Keratinocyte (primary cell): ENCODE results near the gene SURF1. TPM values are rescaled to one million over a fixed set of nuclear protein-coding genes. Genes with fewer than 3 reads are reported as not detected.
"Not testable (repeated sequence)": the region's sequence is repeated elsewhere in the genome, so short reads cannot be mapped to it uniquely, and the experiment has no call there.

Experiments
- DNase-seq: peaks from one replicate; pipeline ENCODE4 v3.0.0-alpha.2; 2011; ENCODE audit warnings: low read depth, missing footprints, low spot score
- FAIRE-seq: peaks from 2 replicates; lab custom pipeline; 2011; peaks lifted over from hg19 to GRCh38; lab: Jason Lieb, UNC
- H2AFZ ChIP-seq: 2 replicates; pipeline ENCODE4 v1.6.0; 2012; ENCODE audit warnings: low read length, control low read depth, inconsistent platforms; ENCODE audit not compliant: control insufficient read depth
- H3K27ac ChIP-seq: 2 replicates; pipeline ENCODE4 v1.5.1; 2011; ENCODE audit warnings: low read length; ENCODE audit not compliant: control insufficient read depth, insufficient read depth
- H3K27me3 ChIP-seq: 3 replicates; pipeline ENCODE4 v1.6.0; 2011; ENCODE audit warnings: low read length; ENCODE audit not compliant: control insufficient read depth, insufficient read depth; ENCODE audit errors: extremely low read depth
- H3K36me3 ChIP-seq, 2 experiments: 2 replicates in 1 of 2; 3 replicates in 1 of 2; pipeline ENCODE4 v1.5.1; 2011; ENCODE audit warnings: low read length in 2 of 2, mild to moderate bottlenecking in 1 of 2; ENCODE audit not compliant: control insufficient read depth in 2 of 2, insufficient read depth in 2 of 2; ENCODE audit errors: extremely low read depth in 1 of 2
- H3K4me1 ChIP-seq: 3 replicates; pipeline ENCODE4 v1.5.1; 2011; ENCODE audit warnings: low read length; ENCODE audit not compliant: control insufficient read depth, insufficient read depth; ENCODE audit errors: extremely low read depth
- H3K4me2 ChIP-seq: 3 replicates; pipeline ENCODE4 v1.6.0; 2011; ENCODE audit warnings: low read depth, low read length; ENCODE audit not compliant: control insufficient read depth, insufficient read depth; ENCODE audit errors: extremely low read depth
- H3K4me3 ChIP-seq, 3 experiments: fragments of 200-600 bp in 1 of 3; sonication (generic) in 1 of 3; 2 replicates in 2 of 3; 3 replicates in 1 of 3; pipeline ENCODE4 v1.5.1; 2011 to 2016; ENCODE audit warnings: low read length in 3 of 3, mild to moderate bottlenecking in 3 of 3, control low read depth in 2 of 3, inconsistent platforms in 1 of 3, low read depth in 1 of 3, mixed read lengths in 1 of 3, mixed run types in 1 of 3, moderate library complexity in 1 of 3; ENCODE audit not compliant: control insufficient read depth in 2 of 3, insufficient read depth in 2 of 3; ENCODE audit errors: extremely low read depth in 1 of 3
- H3K79me2 ChIP-seq: 2 replicates; pipeline ENCODE4 v1.6.0; 2012; ENCODE audit warnings: low read length; ENCODE audit not compliant: control insufficient read depth, insufficient read depth
- H3K9ac ChIP-seq: 3 replicates; pipeline ENCODE4 v1.6.0; 2011; ENCODE audit warnings: low read length; ENCODE audit not compliant: control insufficient read depth, insufficient read depth; ENCODE audit errors: extremely low read depth
- H3K9me1 ChIP-seq: 3 replicates; pipeline ENCODE4 v1.6.0; 2011; ENCODE audit warnings: low read length; ENCODE audit not compliant: control insufficient read depth, insufficient read depth; ENCODE audit errors: extremely low read depth
- H3K9me3 ChIP-seq: 2 replicates; pipeline ENCODE4 v1.5.1; 2012; ENCODE audit warnings: low read depth, low read length; ENCODE audit not compliant: control insufficient read depth
- H4K20me1 ChIP-seq: 3 replicates; pipeline ENCODE4 v1.6.0; 2011; ENCODE audit warnings: low read length; ENCODE audit not compliant: control insufficient read depth, insufficient read depth; ENCODE audit errors: extremely low read depth
- EZH2 ChIP-seq: IDR thresholded peaks from one replicate; pipeline ENCODE4 v1.6.1; 2012; ENCODE audit warnings: inconsistent platforms, mild to moderate bottlenecking, low read length, moderate library complexity
- dilution Hi-C: fragments of 300-500 bp; cut with MboI; formaldehyde crosslinking; loops from one replicate; pipeline ENCODE4 v1.7.0; 2020; ENCODE audit warnings: low sequenced_read_pairs; ENCODE audit not compliant: extremely low pct_ligation_motif_present
- polyA plus RNA-seq, 5 experiments: library from polyadenylated mRNA; depleted of rRNA in 3 of 5; stranded (reverse) in 3 of 5; stranded (forward) in 1 of 5; unstranded in 1 of 5; fragments of >200 nt; gene quantifications; 1 replicate in 1 of 5; 2 replicates in 3 of 5; 3 replicates in 1 of 5; pipeline versions ENCODE4 v1.2.1 to v1.2.3, GENCODE V29; 2011 to 2012; ENCODE audit warnings: missing spikeins in 2 of 5, low read depth in 1 of 5, low replicate concordance in 1 of 5
- TF ChIP-seq, protein P1 (sequence below), 3 experiments: IDR thresholded peaks in 1 of 3; conservative IDR thresholded peaks in 1 of 3; optimal IDR thresholded peaks in 1 of 3; 2 replicates in 2 of 3; 3 replicates in 1 of 3; pipeline versions ENCODE3 to v1.5.1; 2011; ENCODE audit warnings: low read length in 3 of 3, mild to moderate bottlenecking in 3 of 3, moderate library complexity in 2 of 3, control low read depth in 1 of 3, inconsistent platforms in 1 of 3; ENCODE audit not compliant: insufficient read depth in 2 of 3; ENCODE audit errors: extremely low read depth in 1 of 3

SURF1 gene
- polyA plus RNA-seq, 1 donor (not counting 4 experiments of a cell fraction or from before 2014, with no cell fraction given): 31.1 TPM

DNA sequence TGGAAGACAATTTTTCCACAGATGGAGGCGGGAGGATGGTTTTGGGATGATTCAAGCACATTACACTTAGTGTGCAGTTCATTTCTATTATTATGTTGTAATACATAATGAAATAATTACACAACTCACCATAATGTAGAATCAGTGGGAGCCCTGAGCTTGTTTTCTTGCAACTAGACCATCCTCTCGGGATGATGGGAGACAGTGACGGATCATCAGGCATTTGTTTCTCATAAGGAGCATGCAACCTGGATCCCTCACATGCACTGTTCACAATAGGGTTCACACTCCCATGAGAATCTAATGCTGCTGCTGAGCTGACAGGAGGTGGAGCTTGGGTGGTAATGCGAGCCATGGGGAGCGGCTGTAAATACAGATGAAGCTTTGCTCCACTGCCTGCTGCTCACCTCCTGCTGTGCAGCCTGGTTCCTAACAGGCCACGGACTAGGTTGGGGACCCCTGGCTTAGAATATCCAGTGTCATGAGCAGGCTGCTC, 21.5 kb upstream of the SURF1 start:
- no peak overlapping the region for H2AFZ ChIP-seq
- H3K36me3 ChIP-seq: peaks cover 3 to 4% of the 10 kb centered on the region in 2 experiments
- dilution Hi-C loops: no loop called here
- DNase-seq (no peak), FAIRE-seq (no peak)
- peaks cover 4% of the 10 kb centered on the region for H4K20me1 ChIP-seq
- no peaks in the 10 kb centered on the region for H3K9me3 ChIP-seq
- no peak overlapping the region for H3K4me2 ChIP-seq
- H3K79me2 ChIP-seq: peaks cover 28% of the 10 kb centered on the region
- no peaks in the 10 kb centered on the region for H3K9me1 ChIP-seq
- H3K4me3 ChIP-seq: no peak overlapping the region
- H3K27me3 ChIP-seq: no peaks in the 10 kb centered on the region
- no peak for TF ChIP-seq EZH2
- TF ChIP-seq, protein P1, sequence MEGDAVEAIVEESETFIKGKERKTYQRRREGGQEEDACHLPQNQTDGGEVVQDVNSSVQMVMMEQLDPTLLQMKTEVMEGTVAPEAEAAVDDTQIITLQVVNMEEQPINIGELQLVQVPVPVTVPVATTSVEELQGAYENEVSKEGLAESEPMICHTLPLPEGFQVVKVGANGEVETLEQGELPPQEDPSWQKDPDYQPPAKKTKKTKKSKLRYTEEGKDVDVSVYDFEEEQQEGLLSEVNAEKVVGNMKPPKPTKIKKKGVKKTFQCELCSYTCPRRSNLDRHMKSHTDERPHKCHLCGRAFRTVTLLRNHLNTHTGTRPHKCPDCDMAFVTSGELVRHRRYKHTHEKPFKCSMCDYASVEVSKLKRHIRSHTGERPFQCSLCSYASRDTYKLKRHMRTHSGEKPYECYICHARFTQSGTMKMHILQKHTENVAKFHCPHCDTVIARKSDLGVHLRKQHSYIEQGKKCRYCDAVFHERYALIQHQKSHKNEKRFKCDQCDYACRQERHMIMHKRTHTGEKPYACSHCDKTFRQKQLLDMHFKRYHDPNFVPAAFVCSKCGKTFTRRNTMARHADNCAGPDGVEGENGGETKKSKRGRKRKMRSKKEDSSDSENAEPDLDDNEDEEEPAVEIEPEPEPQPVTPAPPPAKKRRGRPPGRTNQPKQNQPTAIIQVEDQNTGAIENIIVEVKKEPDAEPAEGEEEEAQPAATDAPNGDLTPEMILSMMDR (optimal IDR thresholded peaks at IDR 0.05 in 1 of 3, IDR thresholded peaks at IDR 0.05 in 1 of 3, conservative IDR thresholded peaks at IDR 0.05 in 1 of 3; ENCODE audit: extremely low read depth in 1 of 3, insufficient read depth in 2 of 3, low read length in 3 of 3): no peak
- no peak overlapping the region for H3K27ac ChIP-seq
- peaks cover 15% of the 10 kb centered on the region for H3K4me1 ChIP-seq
- no peak overlapping the region for H3K9ac ChIP-seq

DNA sequence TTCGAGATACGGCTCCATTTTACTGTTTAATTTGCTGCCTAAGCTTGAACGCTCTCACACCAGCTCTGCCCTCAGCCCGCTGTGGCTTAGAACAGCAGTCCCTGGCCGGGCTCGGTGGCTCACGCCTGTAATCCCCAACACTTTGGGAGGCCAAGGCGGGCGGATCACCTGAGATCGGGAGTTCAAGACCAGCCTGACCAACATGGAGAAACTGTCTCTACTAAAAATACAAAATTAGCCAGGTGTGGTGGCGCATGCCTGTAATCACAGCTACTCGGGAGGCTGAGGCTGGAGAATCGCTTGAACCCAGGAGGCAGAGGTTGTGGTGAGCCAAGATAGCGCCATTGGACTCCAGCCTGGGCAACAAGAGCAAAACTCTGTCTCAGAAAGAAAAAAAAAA, 21.0 kb upstream of the SURF1 start:
- dilution Hi-C loops, H3K9me3 ChIP-seq, H3K27me3 ChIP-seq, FAIRE-seq, H3K4me3 ChIP-seq, H3K4me2 ChIP-seq, H3K27ac ChIP-seq, H3K9ac ChIP-seq, H2AFZ ChIP-seq, H3K9me1 ChIP-seq, H4K20me1 ChIP-seq, H3K36me3 ChIP-seq, DNase-seq: not testable (repeated sequence)
- H3K79me2 ChIP-seq: peaks cover 32% of the 10 kb centered on the region
- H3K4me1 ChIP-seq: peaks cover 18% of the 10 kb centered on the region
